ENCODE results near the gene AOPEP. TPM values are rescaled to one million over a fixed set of nuclear protein-coding genes. Genes with fewer than 3 reads are reported as not detected.
"Not testable (repeated sequence)": the region's sequence is repeated elsewhere in the genome, so short reads cannot be mapped to it uniquely, and the experiment has no call there.

AOPEP gene
- total and polyA plus RNA-seq, 9 of the 15 experiments (the other 6 are each of a cell fraction or from before 2014, with no cell fraction given), result 4.5 to 19.3 (median 13.5) TPM

GRCh38 chr9:94940296-94940695, 213.8 kb downstream of the AOPEP start:
- H3K9ac ChIP-seq (ENCODE audit: insufficient read depth in 1 of 2, low read depth in 2 of 2, low read length in 2 of 2); H2AFZ ChIP-seq (ENCODE audit: low read depth, low read length); POLR2A ChIA-PET; CTCF ChIA-PET (ENCODE audit: low intra/inter-chr PET ratio); H3K9me3 ChIP-seq (replicated peaks; ENCODE audit: control insufficient read depth, insufficient read depth, low read depth, low read length); H3K36me3 ChIP-seq (ENCODE audit: control insufficient read depth, insufficient read depth, low read length); DNase-seq (ENCODE audit: extremely low read depth in 1 of 4, low spot score in 3 of 4); H3K4me3 ChIP-seq; FAIRE-seq; H3K27ac ChIP-seq (ENCODE audit: extremely low read depth, low read depth, low read length); in situ Hi-C loops (cut with MboI); H4K20me1 ChIP-seq (replicated peaks; ENCODE audit: control insufficient read depth, insufficient read depth, low read length); ATAC-seq; H3K4me2 ChIP-seq (ENCODE audit: insufficient read depth, low read length); H3K9me1 ChIP-seq (ENCODE audit: control insufficient read depth, insufficient read depth, low read length); H3K27me3 ChIP-seq (ENCODE audit: control insufficient read depth in 2 of 2, insufficient read depth in 2 of 2, low read length in 2 of 2); BruUV-seq (replicated peaks); H3K79me2 ChIP-seq (ENCODE audit: control insufficient read depth, insufficient read depth, low read length); intact Hi-C loops (cut with micrococcal nuclease): not testable (repeated sequence)
- peaks cover 5 to 22% of the 10 kb centered on the region in 2 experiments for H3K4me1 ChIP-seq (replicated peaks in 1 of 2; ENCODE audit: control insufficient read depth in 2 of 2, insufficient read depth in 2 of 2, low read length in 2 of 2)
- 57% methylated on average over 6 of the region's 6 CpGs for WGBS (ENCODE audit: insufficient coverage, low coverage, missing lambda C conversion rate)

- no peak overlapping the region for H3K27ac ChIP-seq (ENCODE audit: extremely low read depth, low read depth, low read length)
- CTCF ChIA-PET (ENCODE audit: low intra/inter-chr PET ratio), result no interaction called here
- no peak overlapping the region for H2AFZ ChIP-seq (ENCODE audit: low read depth, low read length)
- no peak overlapping the region for H3K4me3 ChIP-seq
- no peak for FAIRE-seq
- DNase-seq (ENCODE audit: extremely low read depth in 1 of 4, low spot score in 3 of 4), result no peak
- no peak overlapping the region for H3K9ac ChIP-seq (ENCODE audit: insufficient read depth in 1 of 2, low read depth in 2 of 2, low read length in 2 of 2)
- WGBS (ENCODE audit: insufficient coverage, low coverage, missing lambda C conversion rate), result 22% methylated on average over 3 of the region's 3 CpGs
- no peak for TF ChIP-seq MBD1 (CRISPR knock-in tag; IDR thresholded peaks at IDR 0.05)
- TF ChIP-seq POLR2G (IDR thresholded peaks at IDR 0.05; ENCODE audit: low read depth, low read length), result no peak
- TF ChIP-seq, protein P1, sequence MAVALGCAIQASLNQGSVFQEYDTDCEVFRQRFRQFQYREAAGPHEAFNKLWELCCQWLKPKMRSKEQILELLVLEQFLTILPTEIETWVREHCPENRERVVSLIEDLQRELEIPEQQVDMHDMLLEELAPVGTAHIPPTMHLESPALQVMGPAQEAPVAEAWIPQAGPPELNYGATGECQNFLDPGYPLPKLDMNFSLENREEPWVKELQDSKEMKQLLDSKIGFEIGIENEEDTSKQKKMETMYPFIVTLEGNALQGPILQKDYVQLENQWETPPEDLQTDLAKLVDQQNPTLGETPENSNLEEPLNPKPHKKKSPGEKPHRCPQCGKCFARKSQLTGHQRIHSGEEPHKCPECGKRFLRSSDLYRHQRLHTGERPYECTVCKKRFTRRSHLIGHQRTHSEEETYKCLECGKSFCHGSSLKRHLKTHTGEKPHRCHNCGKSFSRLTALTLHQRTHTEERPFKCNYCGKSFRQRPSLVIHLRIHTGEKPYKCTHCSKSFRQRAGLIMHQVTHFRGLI (CRISPR knock-in tag; IDR thresholded peaks at IDR 0.05), result no peak
- TF ChIP-seq BRCA1 (IDR thresholded peaks at IDR 0.05), result no peak
- TF ChIP-seq BRCA1 (CRISPR knock-in tag; IDR thresholded peaks at IDR 0.05), result no peak
- TF ChIP-seq ADNP (tag; IDR thresholded peaks at IDR 0.05), result no peak
- TF ChIP-seq GTF2A2 (tag; IDR thresholded peaks at IDR 0.05), result no peak
- no peak for TF ChIP-seq LARP7 (IDR thresholded peaks at IDR 0.05)
- no peak for TF ChIP-seq RHOXF2B (CRISPR knock-in tag; conservative IDR thresholded peaks at IDR 0.05)
- no peak for TF ChIP-seq MTA3 (IDR thresholded peaks at IDR 0.05; ENCODE audit: borderline replicate concordance)
- no peak for TF ChIP-seq RFX7 (CRISPR knock-in tag; IDR thresholded peaks at IDR 0.05)
- TF ChIP-seq ZNF282 (CRISPR knock-in tag; IDR thresholded peaks at IDR 0.05), result no peak
- no peak for TF ChIP-seq BHLHE40 (IDR thresholded peaks at IDR 0.05; ENCODE audit: low read length)
- no peak for TF ChIP-seq PML (IDR thresholded peaks at IDR 0.05; ENCODE audit: low read length)
- no peaks in the 10 kb centered on the region for H3K9me1 ChIP-seq (ENCODE audit: control insufficient read depth, insufficient read depth, low read length)
- H3K27me3 ChIP-seq (ENCODE audit: control insufficient read depth in 2 of 2, insufficient read depth in 2 of 2, low read length in 2 of 2), result no peaks in the 10 kb centered on the region
- ATAC-seq, result no peak
- POLR2A ChIA-PET, result no interaction called here
- H3K4me1 ChIP-seq (replicated peaks in 1 of 2; ENCODE audit: control insufficient read depth in 2 of 2, insufficient read depth in 2 of 2, low read length in 2 of 2), result peaks cover 5 to 29% of the 10 kb centered on the region in 2 experiments
- H4K20me1 ChIP-seq (replicated peaks; ENCODE audit: control insufficient read depth, insufficient read depth, low read length), result no peaks in the 10 kb centered on the region
- in situ Hi-C loops (cut with MboI), result no loop called here
- BruUV-seq (replicated peaks), result no TSS peak
- no peak overlapping the region for H3K4me2 ChIP-seq (ENCODE audit: insufficient read depth, low read length)
- H3K79me2 ChIP-seq (ENCODE audit: control insufficient read depth, insufficient read depth, low read length), result no peaks in the 10 kb centered on the region
- intact Hi-C loops (cut with micrococcal nuclease), result no loop called here
- H3K9me3 ChIP-seq (replicated peaks; ENCODE audit: control insufficient read depth, insufficient read depth, low read depth, low read length), result no peaks in the 10 kb centered on the region
- no peaks in the 10 kb centered on the region for H3K36me3 ChIP-seq (ENCODE audit: control insufficient read depth, insufficient read depth, low read length)
Observed at GRCh38 chr9:94941211-94941875, 214.8 kb downstream of the AOPEP start.

Measured in K562 (cell line).